IMR-90 (cell line): Measurements from ENCODE around the gene SIK1. TPM values are rescaled to one million over a fixed set of nuclear protein-coding genes. Genes with fewer than 3 reads are reported as not detected.
"Not testable (repeated sequence)": the region's sequence is repeated elsewhere in the genome, so short reads cannot be mapped to it uniquely, and the experiment has no call there.

Experiments
- ATAC-seq: fragments of 200-7000 bp; cut with Tn5 transposase; 2 replicates; pipeline ENCODE4 v1.9.1; 2020; ENCODE audit warnings: low read depth, mild to moderate bottlenecking, moderate library complexity
- BruUV-seq: library from RNA; stranded (reverse); fragments of 400-500 nt; replicated peaks from 2 replicates; lab custom pipeline; 2021; lab: Mats Ljungman, UMichigan
- CTCF ChIA-PET: fragments of 300-600 bp; formaldehyde crosslinking; extraction: SDS; loops from one replicate; lab custom pipeline; 2021; ENCODE audit warnings: antibody characterized with exemption; lab: Yijun Ruan, JAX
- POLR2A ChIA-PET: fragments of 300-600 bp; sonication (Branson Sonifier 250); formaldehyde crosslinking; loops from one replicate; lab custom pipeline; 2022; ENCODE audit warnings: antibody characterized with exemption; ENCODE audit not compliant: unreplicated experiment; lab: Charles Lee
- DNase-seq: peaks from one replicate; pipeline ENCODE4 v3.0.0; 2013
- H2AFZ ChIP-seq: replicated peaks from 2 replicates; pipeline ENCODE3; 2013; ENCODE audit warnings: low read length, mild to moderate bottlenecking; ENCODE audit not compliant: poor library complexity
- H2AK5ac ChIP-seq: 2 replicates; pipeline ENCODE4 v1.6.1; 2013; ENCODE audit warnings: low read depth, low read length, inconsistent platforms
- H2AK9ac ChIP-seq: replicated peaks from 2 replicates; pipeline ENCODE3; 2013; ENCODE audit warnings: mild to moderate bottlenecking, low read depth, low read length, moderate library complexity; ENCODE audit not compliant: poor library complexity
- H2BK120ac ChIP-seq: 2 replicates; pipeline ENCODE4 v1.6.1; 2013; ENCODE audit warnings: low read depth, low read length, inconsistent platforms
- H2BK15ac ChIP-seq: 3 replicates; pipeline ENCODE4 v1.6.1; 2013; ENCODE audit warnings: low read depth, low read length, inconsistent platforms
- H2BK20ac ChIP-seq: 2 replicates; pipeline ENCODE4 v1.6.1; 2013; ENCODE audit warnings: low read depth, mild to moderate bottlenecking, inconsistent platforms, low read length, moderate library complexity
- H2BK5ac ChIP-seq: 2 replicates; pipeline ENCODE4 v1.6.1; 2013; ENCODE audit warnings: mild to moderate bottlenecking, low read depth, low read length, inconsistent platforms; ENCODE audit not compliant: poor library complexity, severe bottlenecking
- H3K14ac ChIP-seq: replicated peaks from 2 replicates; pipeline ENCODE4 v1.6.1; 2013; ENCODE audit warnings: low read depth, low read length, inconsistent platforms
- H3K18ac ChIP-seq: 2 replicates; pipeline ENCODE4 v1.6.1; 2013; ENCODE audit warnings: low read depth, low read length, control low read depth
- H3K23ac ChIP-seq: 2 replicates; pipeline ENCODE4 v1.6.1; 2013; ENCODE audit warnings: low read depth, low read length, inconsistent platforms
- H3K27ac ChIP-seq: 2 replicates; pipeline ENCODE4 v1.5.1; 2013; ENCODE audit warnings: mild to moderate bottlenecking, control low read depth, low read length; ENCODE audit not compliant: insufficient read depth
- H3K27me3 ChIP-seq: 2 replicates; pipeline ENCODE4 v1.6.1; 2013; ENCODE audit warnings: low read length; ENCODE audit not compliant: control insufficient read depth, insufficient read depth
- H3K36me3 ChIP-seq: 2 replicates; pipeline ENCODE4 v1.6.1; 2013; ENCODE audit warnings: low read length, mixed read lengths; ENCODE audit not compliant: control insufficient read depth, insufficient read depth
- H3K4ac ChIP-seq: 2 replicates; pipeline ENCODE4 v1.6.1; 2013; ENCODE audit warnings: low read depth, low read length, inconsistent platforms
- H3K4me1 ChIP-seq: 2 replicates; pipeline ENCODE4 v1.6.1; 2013; ENCODE audit warnings: low read length, mixed read lengths; ENCODE audit not compliant: control insufficient read depth, insufficient read depth
- H3K4me2 ChIP-seq: 2 replicates; pipeline ENCODE4 v1.6.1; 2013; ENCODE audit warnings: low read depth, mild to moderate bottlenecking, control low read depth, low read length, moderate library complexity
- H3K4me3 ChIP-seq: 2 replicates; pipeline ENCODE4 v1.5.1; 2013; ENCODE audit warnings: low read depth, mild to moderate bottlenecking, control low read depth, low read length, moderate library complexity; ENCODE audit not compliant: insufficient read depth
- H3K56ac ChIP-seq: 2 replicates; pipeline ENCODE4 v1.6.1; 2013; ENCODE audit warnings: low read length, inconsistent platforms; ENCODE audit not compliant: insufficient read depth; ENCODE audit errors: extremely low read depth
- H3K79me1 ChIP-seq, 2 experiments: 2 replicates each; pipeline ENCODE4 v1.6.1; 2013; ENCODE audit warnings: low read length in 2 of 2, inconsistent platforms in 1 of 2, low read depth in 1 of 2
- H3K9ac ChIP-seq: 2 replicates; pipeline ENCODE4 v1.6.1; 2013; ENCODE audit warnings: low read depth, low read length, control low read depth
- H3K9me1 ChIP-seq: 2 replicates; pipeline ENCODE4 v1.6.1; 2013; ENCODE audit warnings: low read length, inconsistent platforms; ENCODE audit not compliant: insufficient read depth
- H3K9me3 ChIP-seq: 2 replicates; pipeline ENCODE4 v1.6.1; 2013; ENCODE audit warnings: low read length; ENCODE audit not compliant: control insufficient read depth, insufficient read depth
- H4K20me1 ChIP-seq: 2 replicates; pipeline ENCODE4 v1.6.1; 2013; ENCODE audit warnings: low read length, inconsistent platforms; ENCODE audit not compliant: insufficient read depth
- H4K5ac ChIP-seq: 2 replicates; pipeline ENCODE4 v1.6.1; 2013; ENCODE audit warnings: mild to moderate bottlenecking, low read depth, low read length, control low read depth
- H4K8ac ChIP-seq, 2 experiments: 2 replicates each; pipeline ENCODE4 v1.6.1; 2013; ENCODE audit warnings: low read depth in 2 of 2, low read length in 2 of 2, control low read depth in 1 of 2, inconsistent platforms in 1 of 2
- H4K91ac ChIP-seq: 2 replicates; pipeline ENCODE4 v1.6.1; 2013; ENCODE audit warnings: low read depth, low read length, inconsistent platforms; ENCODE audit not compliant: insufficient read depth
- WGBS, 2 experiments: methylation state at CpG; one replicate each; pipeline versions ENCODE4 v1.1.5 to v1.1.7; 2013; ENCODE audit warnings: missing lambda C conversion rate in 2 of 2; ENCODE audit not compliant: insufficient read length in 1 of 2; ENCODE audit errors: extremely low coverage in 2 of 2; 5-methylcytosine and 5-hydroxymethylcytosine counted together
- dilution Hi-C: fragments of 300-500 bp; cut with HindIII; formaldehyde crosslinking; loops from one replicate; pipeline ENCODE4 v1.14.3; 2018; ENCODE audit warnings: low sequenced_read_pairs; ENCODE audit not compliant: unreplicated experiment
- in situ Hi-C: fragments of 300-500 bp; cut with MboI; formaldehyde crosslinking; loops from 3 replicates; pipeline ENCODE4 v1.14.3; 2019; ENCODE audit warnings: low sequenced_read_pairs, inconsistent platforms, mixed read lengths
- intact Hi-C: fragments of 100-400 bp; cut with micrococcal nuclease; formaldehyde crosslinking; loops from 2 replicates; pipeline ENCODE4 v1.10.0; 2022
- polyA plus RNA-seq, 3 experiments: library from polyadenylated mRNA; depleted of rRNA; stranded (reverse); fragments of >200 nt; gene quantifications; 2 replicates each; pipeline ENCODE4 v1.2.3, GENCODE V29; 2012; ENCODE audit warnings: low replicate concordance in 1 of 3
- total RNA-seq: library from RNA; depleted of rRNA; stranded (reverse); fragments of >200 nt; gene quantifications from 2 replicates; pipeline ENCODE4 v1.2.3, GENCODE V29; 2012

SIK1 gene
- total and polyA plus RNA-seq, 2 of the 4 experiments (the other 2 are of a cell fraction): 0.54 to 1.9 TPM

DNA sequence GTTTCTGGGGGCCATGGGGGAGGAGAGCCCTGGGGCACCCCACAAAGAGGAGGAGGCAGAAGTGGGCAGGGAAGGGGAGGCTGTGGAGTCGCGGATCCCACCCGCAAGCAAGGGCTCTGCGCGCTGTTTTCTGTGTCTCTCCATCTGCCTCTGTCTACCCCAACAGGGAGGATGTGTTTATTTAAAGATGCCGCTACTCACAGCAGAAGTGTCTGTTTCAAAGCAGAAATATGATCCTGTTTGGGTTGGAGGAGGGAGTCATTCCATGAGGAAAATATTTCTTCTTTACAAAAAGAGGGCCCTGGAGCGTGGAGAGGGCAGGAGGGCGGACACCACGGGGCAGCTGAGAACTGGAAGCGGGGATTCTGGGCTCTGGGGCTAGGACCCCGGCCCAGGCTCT lies 25.8 kb downstream of the SIK1 start:
- H2BK15ac ChIP-seq, H2BK5ac ChIP-seq, H3K9me3 ChIP-seq, H3K79me1 ChIP-seq, H3K14ac ChIP-seq, H3K56ac ChIP-seq, H2BK20ac ChIP-seq, H3K9me1 ChIP-seq, H4K5ac ChIP-seq, H2BK120ac ChIP-seq, intact Hi-C loops, H4K91ac ChIP-seq, H3K23ac ChIP-seq, H3K18ac ChIP-seq, dilution Hi-C loops, DNase-seq, BruUV-seq, H3K4me2 ChIP-seq, H3K4me1 ChIP-seq, H2AFZ ChIP-seq, CTCF ChIA-PET, H3K27ac ChIP-seq, H3K4me3 ChIP-seq, POLR2A ChIA-PET, H2AK9ac ChIP-seq, H3K4ac ChIP-seq, H4K8ac ChIP-seq, H2AK5ac ChIP-seq, H3K27me3 ChIP-seq, in situ Hi-C loops, H3K36me3 ChIP-seq, H3K9ac ChIP-seq, H4K20me1 ChIP-seq: not testable (repeated sequence)
- peak; percentile 90 for ATAC-seq
- WGBS, 2 experiments: no CpG with 5 or more reads among the region's 11 CpGs

DNA sequence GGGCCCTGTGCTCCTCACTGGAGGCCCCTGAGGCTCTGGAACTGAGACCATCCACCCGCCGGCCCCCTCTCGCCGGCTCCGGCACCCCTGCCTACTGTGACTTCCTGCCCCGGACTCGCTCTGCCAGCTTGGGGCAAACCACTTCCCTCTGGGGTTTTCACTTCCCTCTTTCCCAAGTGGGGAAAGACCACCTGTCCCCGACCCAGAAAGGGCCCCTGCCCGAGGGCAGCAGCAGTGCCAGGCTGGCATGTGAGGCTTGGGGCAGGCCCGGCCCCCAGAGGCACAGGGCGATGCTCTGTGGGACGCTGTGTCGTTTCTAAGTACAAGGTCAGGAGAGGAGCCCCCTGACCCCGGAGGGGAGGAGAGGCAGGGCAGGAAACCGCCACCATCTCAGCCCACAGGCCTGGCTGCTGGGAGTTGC lies 27.3 kb downstream of the SIK1 start:
- H3K36me3 ChIP-seq, H4K20me1 ChIP-seq, in situ Hi-C loops, DNase-seq, H3K27me3 ChIP-seq, H2AFZ ChIP-seq, H3K56ac ChIP-seq, H3K9me1 ChIP-seq, H2BK5ac ChIP-seq, H3K79me1 ChIP-seq, H2AK5ac ChIP-seq, H3K4ac ChIP-seq, H2AK9ac ChIP-seq, H2BK120ac ChIP-seq, ATAC-seq, H3K4me2 ChIP-seq, POLR2A ChIA-PET, H3K23ac ChIP-seq, H3K4me1 ChIP-seq, H4K8ac ChIP-seq, dilution Hi-C loops, H3K9ac ChIP-seq, intact Hi-C loops, H4K91ac ChIP-seq, H2BK20ac ChIP-seq, H3K4me3 ChIP-seq, BruUV-seq, H2BK15ac ChIP-seq, CTCF ChIA-PET, H3K27ac ChIP-seq, H3K9me3 ChIP-seq, H4K5ac ChIP-seq, H3K18ac ChIP-seq, H3K14ac ChIP-seq: not testable (repeated sequence)
- WGBS, 2 experiments: no CpG with 5 or more reads among the region's 15 CpGs
